Ishikawa (cell line): ENCODE measurements around the gene PPM1B.

ENCODE experiments used
- NFIC ChIP-seq: IDR thresholded peaks from 2 replicates; pipeline ENCODE4 v1.6.1; 2012
- REST ChIP-seq: IDR thresholded peaks from 2 replicates; pipeline ENCODE4 v1.6.1; 2012; ENCODE audit warnings: low read depth, mild to moderate bottlenecking
- YY1 ChIP-seq: IDR thresholded peaks from 2 replicates; pipeline ENCODE4 v1.6.1; 2012; ENCODE audit warnings: low read depth
- ZBTB7A ChIP-seq: IDR thresholded peaks from 2 replicates; pipeline ENCODE4 v1.6.1; 2012; ENCODE audit warnings: low read depth

Gene PPM1B

GRCh38 chr2:44280869-44281268, 112.2 kb downstream of the PPM1B start:
- TF ChIP-seq REST, result no peak
- TF ChIP-seq NFIC, result no peak
- no peak for TF ChIP-seq YY1
- no peak for TF ChIP-seq ZBTB7A
